Ishikawa (cell line): Measurements from ENCODE around the gene LMF1.

Experiments
- CEBPB ChIP-seq: IDR thresholded peaks from 2 replicates; pipeline ENCODE4 v1.6.1; 2012
- CREB1 ChIP-seq: IDR thresholded peaks from 2 replicates; pipeline ENCODE4 v1.6.1; 2012; ENCODE audit warnings: low read depth
- EGR1 ChIP-seq: IDR thresholded peaks from 2 replicates; pipeline ENCODE4 v1.6.1; 2012
- EP300 ChIP-seq: IDR thresholded peaks from 2 replicates; pipeline ENCODE4 v1.6.1; 2012; ENCODE audit warnings: borderline replicate concordance
- FOXM1 ChIP-seq: IDR thresholded peaks from 2 replicates; pipeline ENCODE4 v1.6.1; 2012; ENCODE audit warnings: low read depth, borderline replicate concordance
- NFIC ChIP-seq: IDR thresholded peaks from 2 replicates; pipeline ENCODE4 v1.6.1; 2012
- RAD21 ChIP-seq: IDR thresholded peaks from 2 replicates; pipeline ENCODE4 v1.6.1; 2012; ENCODE audit warnings: low read depth
- TAF1 ChIP-seq: IDR thresholded peaks from 2 replicates; pipeline ENCODE4 v1.6.1; 2012; ENCODE audit warnings: low read depth, mild to moderate bottlenecking
- TCF12 ChIP-seq: IDR thresholded peaks from 2 replicates; pipeline ENCODE4 v1.6.1; 2012; ENCODE audit warnings: low read depth
- TEAD4 ChIP-seq: IDR thresholded peaks from 2 replicates; pipeline ENCODE4 v1.6.1; 2012
- YY1 ChIP-seq: IDR thresholded peaks from 2 replicates; pipeline ENCODE4 v1.6.1; 2012; ENCODE audit warnings: low read depth
- ZBTB7A ChIP-seq: IDR thresholded peaks from 2 replicates; pipeline ENCODE4 v1.6.1; 2012; ENCODE audit warnings: low read depth
- TF ChIP-seq, protein P1 (sequence below): IDR thresholded peaks from 2 replicates; pipeline ENCODE4 v1.6.1; 2012; ENCODE audit warnings: low read depth, mild to moderate bottlenecking
- TF ChIP-seq, protein P2 (sequence below): IDR thresholded peaks from 2 replicates; pipeline ENCODE4 v1.6.1; 2012
- TF ChIP-seq, protein P3 (sequence below): IDR thresholded peaks from 2 replicates; pipeline ENCODE4 v1.6.1; 2012

Gene LMF1

DNA sequence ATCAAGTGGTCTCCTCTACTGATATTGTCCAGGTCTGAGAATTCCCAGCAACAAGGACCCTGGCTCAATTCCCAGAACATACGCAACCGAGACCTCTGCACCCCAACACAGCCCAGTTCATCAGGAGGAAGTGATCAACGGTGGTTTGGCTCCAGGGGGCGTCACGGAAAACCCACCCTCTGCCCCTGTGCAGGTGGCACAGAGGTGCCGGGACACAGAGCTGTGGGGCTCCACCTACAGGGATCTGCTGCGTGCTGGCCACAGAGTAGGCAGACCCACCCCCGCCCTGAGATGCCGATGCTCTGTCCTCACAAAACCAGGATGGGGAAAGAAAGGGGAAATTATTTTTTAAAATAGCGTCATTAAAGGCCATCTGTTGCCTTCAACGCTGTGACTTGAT is 69.6 kb downstream of the LMF1 start:
- no peak for TF ChIP-seq EGR1
- TF ChIP-seq TCF12: no peak
- TF ChIP-seq FOXM1: no peak
- no peak for TF ChIP-seq ZBTB7A
- TF ChIP-seq CREB1: no peak
- TF ChIP-seq, protein P1, sequence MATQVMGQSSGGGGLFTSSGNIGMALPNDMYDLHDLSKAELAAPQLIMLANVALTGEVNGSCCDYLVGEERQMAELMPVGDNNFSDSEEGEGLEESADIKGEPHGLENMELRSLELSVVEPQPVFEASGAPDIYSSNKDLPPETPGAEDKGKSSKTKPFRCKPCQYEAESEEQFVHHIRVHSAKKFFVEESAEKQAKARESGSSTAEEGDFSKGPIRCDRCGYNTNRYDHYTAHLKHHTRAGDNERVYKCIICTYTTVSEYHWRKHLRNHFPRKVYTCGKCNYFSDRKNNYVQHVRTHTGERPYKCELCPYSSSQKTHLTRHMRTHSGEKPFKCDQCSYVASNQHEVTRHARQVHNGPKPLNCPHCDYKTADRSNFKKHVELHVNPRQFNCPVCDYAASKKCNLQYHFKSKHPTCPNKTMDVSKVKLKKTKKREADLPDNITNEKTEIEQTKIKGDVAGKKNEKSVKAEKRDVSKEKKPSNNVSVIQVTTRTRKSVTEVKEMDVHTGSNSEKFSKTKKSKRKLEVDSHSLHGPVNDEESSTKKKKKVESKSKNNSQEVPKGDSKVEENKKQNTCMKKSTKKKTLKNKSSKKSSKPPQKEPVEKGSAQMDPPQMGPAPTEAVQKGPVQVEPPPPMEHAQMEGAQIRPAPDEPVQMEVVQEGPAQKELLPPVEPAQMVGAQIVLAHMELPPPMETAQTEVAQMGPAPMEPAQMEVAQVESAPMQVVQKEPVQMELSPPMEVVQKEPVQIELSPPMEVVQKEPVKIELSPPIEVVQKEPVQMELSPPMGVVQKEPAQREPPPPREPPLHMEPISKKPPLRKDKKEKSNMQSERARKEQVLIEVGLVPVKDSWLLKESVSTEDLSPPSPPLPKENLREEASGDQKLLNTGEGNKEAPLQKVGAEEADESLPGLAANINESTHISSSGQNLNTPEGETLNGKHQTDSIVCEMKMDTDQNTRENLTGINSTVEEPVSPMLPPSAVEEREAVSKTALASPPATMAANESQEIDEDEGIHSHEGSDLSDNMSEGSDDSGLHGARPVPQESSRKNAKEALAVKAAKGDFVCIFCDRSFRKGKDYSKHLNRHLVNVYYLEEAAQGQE: no peak
- TF ChIP-seq, protein P2, sequence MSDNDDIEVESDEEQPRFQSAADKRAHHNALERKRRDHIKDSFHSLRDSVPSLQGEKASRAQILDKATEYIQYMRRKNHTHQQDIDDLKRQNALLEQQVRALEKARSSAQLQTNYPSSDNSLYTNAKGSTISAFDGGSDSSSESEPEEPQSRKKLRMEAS: no peak
- no peak for TF ChIP-seq YY1
- TF ChIP-seq EP300: no peak
- no peak for TF ChIP-seq CEBPB
- no peak for TF ChIP-seq TEAD4
- TF ChIP-seq RAD21: no peak
- TF ChIP-seq TAF1: no peak
- TF ChIP-seq, protein P3, sequence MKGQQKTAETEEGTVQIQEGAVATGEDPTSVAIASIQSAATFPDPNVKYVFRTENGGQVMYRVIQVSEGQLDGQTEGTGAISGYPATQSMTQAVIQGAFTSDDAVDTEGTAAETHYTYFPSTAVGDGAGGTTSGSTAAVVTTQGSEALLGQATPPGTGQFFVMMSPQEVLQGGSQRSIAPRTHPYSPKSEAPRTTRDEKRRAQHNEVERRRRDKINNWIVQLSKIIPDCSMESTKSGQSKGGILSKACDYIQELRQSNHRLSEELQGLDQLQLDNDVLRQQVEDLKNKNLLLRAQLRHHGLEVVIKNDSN: no peak
- TF ChIP-seq NFIC: no peak

DNA sequence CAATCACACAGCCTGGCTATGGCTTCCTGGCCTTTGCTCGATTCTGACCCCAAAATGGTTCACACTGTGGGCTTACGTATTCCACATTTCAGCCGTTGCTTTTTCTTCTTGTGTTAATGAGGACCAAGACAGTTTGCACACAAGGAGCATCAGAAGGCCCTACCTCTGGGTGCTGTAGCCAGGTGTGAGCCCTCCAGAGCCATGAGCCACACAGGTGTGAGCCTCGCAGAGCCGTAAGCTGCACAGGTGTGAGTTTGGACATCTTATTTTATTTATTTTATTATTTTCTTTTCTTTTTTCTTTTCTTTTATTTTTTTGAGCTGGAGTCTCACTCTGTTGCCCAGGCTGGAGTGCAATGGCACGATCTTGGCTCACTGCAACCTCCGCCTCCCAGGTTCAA is 70.6 kb downstream of the LMF1 start:
- TF ChIP-seq, protein P3: no peak
- no peak for TF ChIP-seq ZBTB7A
- TF ChIP-seq EP300: no peak
- TF ChIP-seq TEAD4: no peak
- no peak for TF ChIP-seq CREB1
- no peak for TF ChIP-seq TAF1
- TF ChIP-seq, protein P1: no peak
- no peak for TF ChIP-seq TCF12
- TF ChIP-seq YY1: no peak
- no peak for TF ChIP-seq FOXM1
- no peak for TF ChIP-seq NFIC
- TF ChIP-seq, protein P2: no peak

DNA sequence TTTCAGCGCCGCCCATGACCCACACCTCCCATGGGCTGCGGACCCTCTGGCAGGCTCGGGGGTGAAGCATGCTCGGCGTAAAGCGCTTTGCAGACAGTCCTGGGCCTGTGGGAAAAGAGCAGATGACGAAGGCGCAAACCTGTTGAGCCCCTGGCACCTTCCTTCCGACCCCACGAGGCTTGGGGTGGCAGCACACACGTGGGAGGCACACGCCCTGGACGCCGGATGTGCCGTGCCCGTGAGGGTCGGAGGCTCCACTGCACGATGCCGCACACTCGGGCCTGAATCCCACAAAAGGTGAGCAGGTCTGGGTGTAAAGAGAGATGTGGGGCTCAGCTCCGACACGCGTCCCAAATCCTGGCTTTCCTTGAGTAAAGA is 71.1 kb downstream of the LMF1 start:
- TF ChIP-seq, protein P1: no peak
- TF ChIP-seq CEBPB (no peak), EP300 (no peak)

DNA sequence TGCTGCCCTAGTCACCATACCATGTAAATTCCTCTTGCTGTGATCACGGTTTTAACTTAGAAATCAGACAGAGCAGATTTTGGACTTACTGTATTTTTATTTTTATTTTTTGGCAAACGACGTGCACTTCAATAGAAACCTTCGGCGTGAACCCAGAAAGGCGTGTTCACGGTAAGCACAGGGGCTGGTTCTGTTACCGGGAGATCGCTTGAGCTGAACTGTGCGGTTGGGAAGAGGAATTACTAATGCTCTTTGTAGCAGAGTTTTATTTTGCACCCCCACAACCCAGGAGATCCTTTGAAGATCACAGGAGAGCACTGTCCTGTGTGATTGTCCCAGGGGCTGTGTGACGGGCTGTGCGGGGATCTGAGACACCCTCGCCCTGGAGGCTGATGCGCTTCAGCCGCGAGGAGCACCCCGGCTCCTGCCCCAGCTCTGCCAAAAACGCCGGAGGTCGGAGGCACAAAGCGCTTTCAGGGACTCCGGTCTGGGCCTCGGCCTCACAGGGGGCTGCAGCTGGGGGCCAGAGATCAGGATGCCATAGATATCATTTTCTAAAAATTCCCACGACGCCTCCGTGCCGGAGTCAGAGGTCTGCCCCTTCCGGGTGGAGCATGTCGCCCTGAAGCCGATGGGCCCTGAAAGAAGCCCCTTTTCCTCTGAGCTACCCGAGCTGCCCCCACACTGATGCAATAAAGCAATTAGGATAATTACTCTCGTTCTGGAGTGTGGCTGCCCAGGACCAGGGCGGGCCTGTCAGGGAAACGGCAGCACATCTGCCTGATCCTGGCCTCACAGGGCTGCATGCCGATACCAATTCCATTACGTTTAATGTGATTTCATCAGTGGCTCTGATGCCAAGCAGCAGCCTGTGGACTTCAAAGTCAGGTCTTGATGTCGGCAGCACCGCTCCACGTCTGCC is 71.8 kb downstream of the LMF1 start:
- no peak for TF ChIP-seq RAD21
- TF ChIP-seq TCF12: no peak
- TF ChIP-seq NFIC: no peak
- TF ChIP-seq TEAD4: no peak
- TF ChIP-seq EGR1: no peak
- TF ChIP-seq ZBTB7A: no peak
- TF ChIP-seq, protein P1: no peak
- TF ChIP-seq, protein P3: no peak
- no peak for TF ChIP-seq TAF1
- TF ChIP-seq CREB1: no peak
- no peak for TF ChIP-seq FOXM1
- TF ChIP-seq EP300: no peak
- TF ChIP-seq, protein P2: no peak
- no peak for TF ChIP-seq YY1
- no peak for TF ChIP-seq CEBPB
